HG02642 (cell line): ENCODE data around the gene TNKS1BP1.

Experiments
- ATAC-seq: cut with Tn5 transposase; IDR thresholded peaks from one replicate; pipeline ENCODE4 v1.9.1; 2021; ENCODE audit warnings: mild to moderate bottlenecking; ENCODE audit not compliant: unreplicated experiment, poor library complexity

Gene TNKS1BP1

GRCh38 chr11:57314221-57314973 is 10.4 kb downstream of the TNKS1BP1 start:
- ATAC-seq, result no peak

GRCh38 chr11:57313788-57314135 is 11.0 kb downstream of the TNKS1BP1 start:
- ATAC-seq, result no peak

GRCh38 chr11:57313071-57313787 is 11.5 kb downstream of the TNKS1BP1 start:
- ATAC-seq, result no peak

- no peak for ATAC-seq
Measured at GRCh38 chr11:57312511-57313021, 12.2 kb downstream of the TNKS1BP1 start.

- ATAC-seq, result peak; percentile 98
Measured at GRCh38 chr11:57311109-57311936, 13.4 kb downstream of the TNKS1BP1 start.

- ATAC-seq, result no peak
Measured at GRCh38 chr11:57310630-57311086, 14.1 kb downstream of the TNKS1BP1 start.

- ATAC-seq, result no peak
Measured at GRCh38 chr11:57310091-57310490, 14.7 kb downstream of the TNKS1BP1 start.

GRCh38 chr11:57309106-57310059 is 15.4 kb downstream of the TNKS1BP1 start:
- ATAC-seq, result no peak

- no peak for ATAC-seq
Measured at GRCh38 chr11:57308426-57309060, 16.2 kb downstream of the TNKS1BP1 start.

GRCh38 chr11:57307666-57308270 is 17.0 kb downstream of the TNKS1BP1 start:
- no peak for ATAC-seq

GRCh38 chr11:57306940-57307565 is 17.7 kb downstream of the TNKS1BP1 start:
- no peak for ATAC-seq

- no peak for ATAC-seq
Measured at GRCh38 chr11:57306161-57306876, 18.4 kb downstream of the TNKS1BP1 start.

GRCh38 chr11:57305523-57305922 is 19.2 kb downstream of the TNKS1BP1 start:
- no peak for ATAC-seq

- ATAC-seq, result no peak
Measured at GRCh38 chr11:57303990-57304579, 20.7 kb downstream of the TNKS1BP1 start.

- ATAC-seq, result no peak
Measured at GRCh38 chr11:57303280-57303989, 21.3 kb downstream of the TNKS1BP1 start.

- ATAC-seq, result no peak
Measured at GRCh38 chr11:57302489-57302888, 22.3 kb downstream of the TNKS1BP1 start.
